HG03280 (cell line): Measurements from ENCODE around the gene CEACAM16.

Experiments used
- ATAC-seq: cut with Tn5 transposase; IDR thresholded peaks from one replicate; pipeline ENCODE4 v1.9.1; 2021; ENCODE audit warnings: mild to moderate bottlenecking, moderate library complexity; ENCODE audit not compliant: unreplicated experiment

The CEACAM16 gene

DNA sequence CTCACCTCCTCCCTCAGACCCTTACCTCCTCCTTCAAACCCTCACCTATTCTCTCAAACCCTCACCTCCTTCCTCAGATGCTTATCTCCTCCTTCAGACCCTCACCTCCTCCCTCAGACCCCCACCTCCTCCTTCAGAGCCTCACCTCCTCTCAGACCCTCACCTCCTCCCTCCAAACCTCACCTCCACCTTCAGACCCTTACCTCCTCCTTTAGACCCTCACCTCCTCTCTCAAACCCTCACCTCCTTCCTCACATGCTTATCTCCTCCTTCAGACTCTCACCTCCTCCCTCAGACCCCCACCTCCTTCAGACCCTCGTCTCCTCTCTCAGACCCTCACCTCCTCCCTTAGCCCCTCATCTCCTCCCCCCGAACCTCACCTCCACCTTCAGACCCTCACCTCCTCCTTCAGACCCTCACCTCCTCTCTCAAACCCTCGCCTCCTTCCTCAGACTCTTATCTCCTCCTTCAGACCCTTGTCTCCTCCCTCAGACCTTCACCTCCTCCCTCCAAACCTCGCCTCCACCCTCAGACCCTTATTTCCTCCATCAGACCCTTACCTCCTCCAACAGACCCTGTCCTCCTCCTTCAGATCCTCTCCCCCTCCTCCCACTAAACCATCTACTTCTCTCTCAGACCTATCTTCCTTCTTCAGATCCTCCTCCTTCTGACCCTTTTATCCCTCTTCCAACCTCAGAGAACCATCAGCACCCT, 47.1 kb downstream of the CEACAM16 start:
- ATAC-seq: no peak

DNA sequence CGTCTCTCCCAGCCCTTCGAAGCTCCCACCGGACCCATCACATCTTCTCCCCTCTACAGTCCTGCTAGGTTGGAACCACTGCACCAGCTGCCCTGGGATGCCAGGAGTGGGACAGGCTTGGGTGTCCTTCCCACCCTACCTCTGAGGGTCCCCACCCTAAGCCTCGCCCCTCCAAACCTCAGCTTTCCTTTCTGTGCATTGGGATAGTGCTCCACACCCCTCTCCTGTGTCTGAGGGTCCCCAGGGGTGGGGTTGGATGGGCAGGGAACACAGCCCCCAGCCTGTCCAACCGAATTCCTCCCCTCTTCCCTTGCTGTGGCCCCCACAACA, 47.6 kb downstream of the CEACAM16 start:
- no peak for ATAC-seq

DNA sequence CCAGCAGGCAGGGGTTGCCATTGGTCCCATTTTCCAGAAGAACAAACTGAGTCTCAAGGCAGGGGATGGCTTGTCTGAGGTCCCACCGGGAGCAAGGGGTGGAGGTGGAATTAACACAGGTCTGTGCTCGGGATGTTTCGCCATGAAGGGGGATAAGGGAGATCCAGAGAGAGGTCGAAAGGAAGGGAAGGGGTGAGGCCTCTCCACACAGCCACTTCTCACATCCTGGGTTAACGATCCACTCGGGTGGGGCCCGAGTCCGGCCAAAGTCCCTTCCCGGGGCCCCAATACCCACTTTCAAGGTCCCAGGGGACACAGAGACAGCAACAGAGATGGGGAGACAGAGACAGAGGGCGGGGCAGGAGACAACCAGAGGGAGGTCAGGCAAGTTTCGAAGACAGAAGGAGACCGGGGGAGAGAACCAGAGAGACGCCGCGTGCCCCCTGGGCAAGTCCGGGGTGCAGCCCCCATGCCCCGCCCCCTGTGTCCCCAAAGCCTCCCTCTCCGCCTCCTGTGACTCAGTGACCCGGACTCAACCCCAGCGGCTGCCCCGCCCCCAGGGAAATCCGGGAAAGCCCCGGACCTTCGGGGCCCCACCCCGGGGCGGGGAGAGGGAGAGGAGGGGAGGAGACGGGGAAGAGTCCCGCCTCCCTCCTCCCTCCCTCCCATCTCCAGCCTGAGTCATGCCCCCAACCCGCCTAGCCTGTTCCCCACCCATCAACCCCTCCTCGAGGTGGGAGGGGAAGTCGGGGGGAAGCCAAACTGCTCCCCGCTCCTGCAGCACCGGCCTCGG, 48.2 kb downstream of the CEACAM16 start:
- ATAC-seq: peak; percentile 44

DNA sequence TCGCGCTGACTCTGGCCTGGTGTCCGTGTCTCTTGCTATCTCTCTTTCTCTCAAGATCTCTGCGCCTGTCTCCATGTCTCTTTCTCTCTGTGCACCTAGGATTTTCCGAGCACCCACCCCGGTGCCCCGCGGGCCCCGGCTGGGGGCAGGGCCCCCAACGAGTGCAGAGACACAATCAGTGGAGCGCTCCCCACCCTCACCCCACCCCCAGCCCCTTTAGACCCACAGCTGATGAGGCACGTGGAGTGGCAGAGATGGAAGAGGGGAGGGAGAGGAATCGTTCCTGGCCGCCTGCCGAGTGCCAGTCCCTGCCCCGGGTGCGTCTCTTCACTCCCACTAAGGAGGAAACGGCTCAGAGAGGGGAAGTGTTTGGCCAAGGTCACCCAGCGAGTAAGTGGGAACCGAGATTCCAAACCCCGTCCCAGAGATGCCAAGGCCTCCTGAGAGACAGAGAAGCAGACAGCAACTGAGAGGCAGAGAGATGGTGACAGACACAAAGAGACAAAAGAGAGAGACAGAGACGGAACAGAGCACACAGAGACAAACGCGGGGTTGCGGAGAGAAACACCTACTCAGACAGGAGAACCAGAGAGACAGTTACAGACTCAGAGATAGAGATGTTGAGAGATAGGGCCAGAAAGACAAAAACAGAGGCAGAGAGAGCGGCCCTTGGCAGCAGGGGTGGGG, 48.9 kb downstream of the CEACAM16 start:
- ATAC-seq: peak; percentile 1

DNA sequence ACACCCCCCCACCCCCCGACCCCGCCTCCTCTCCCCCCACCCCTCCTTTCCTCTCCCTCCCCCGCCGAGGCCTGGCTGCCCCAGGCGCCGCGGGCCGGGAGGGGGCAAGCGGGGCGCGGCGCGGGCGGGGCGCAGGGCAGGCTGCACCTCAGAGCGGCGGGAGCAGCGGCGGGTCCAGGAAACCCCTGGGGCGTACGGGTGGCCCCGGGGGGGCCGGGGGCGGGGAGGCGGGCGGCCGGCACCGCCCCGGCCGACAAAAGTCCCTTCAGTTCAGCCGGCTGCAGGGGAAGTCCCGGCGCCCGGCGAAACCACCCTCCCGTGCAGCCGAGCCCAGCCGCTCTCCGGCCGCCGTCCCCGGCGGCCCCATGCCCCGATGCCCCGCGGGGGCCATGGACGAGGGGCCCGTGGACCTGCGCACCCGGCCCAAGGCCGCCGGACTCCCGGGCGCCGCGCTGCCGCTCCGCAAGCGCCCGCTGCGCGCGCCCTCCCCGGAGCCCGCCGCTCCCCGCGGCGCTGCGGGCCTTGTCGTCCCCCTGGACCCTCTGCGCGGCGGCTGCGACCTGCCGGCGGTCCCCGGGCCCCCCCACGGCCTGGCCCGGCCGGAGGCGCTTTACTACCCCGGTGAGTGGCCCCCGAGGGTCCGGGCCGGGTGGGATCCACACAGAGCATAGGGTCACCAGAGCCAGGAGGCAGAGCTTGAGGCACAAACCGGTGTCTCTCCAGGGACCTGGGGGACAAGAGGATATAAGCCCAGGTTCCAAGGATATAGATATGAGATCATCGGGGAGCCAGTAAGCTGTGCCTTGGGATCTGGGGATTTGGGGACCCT, 49.7 kb downstream of the CEACAM16 start, which contains the start of gene BCL3:
Gene BCL3 (plus strand): TSS at position 283 of the 829 bp plus-strand sequence. CDS start 83 bp downstream, at position 366.
- peak; percentile 33 for ATAC-seq

DNA sequence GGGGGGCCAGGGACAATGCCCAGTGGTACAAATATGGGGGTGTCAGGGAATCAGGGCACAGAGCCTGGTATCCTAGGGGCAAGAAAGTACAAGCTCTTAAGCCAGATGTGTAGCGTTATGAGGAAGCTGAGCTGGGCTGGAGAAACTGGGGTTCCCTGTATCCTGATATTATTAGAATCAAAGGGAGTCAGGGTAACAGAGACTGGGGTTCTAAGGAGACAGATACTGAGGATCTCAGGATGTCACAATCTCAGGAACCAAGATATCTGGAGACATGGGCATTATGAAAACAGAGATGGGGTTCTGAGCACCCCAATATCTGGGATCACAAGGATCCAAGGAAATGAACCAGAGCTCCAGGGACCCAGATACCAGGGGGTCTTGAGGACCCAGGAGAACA, 50.3 kb downstream of the CEACAM16 start:
- no peak for ATAC-seq

DNA sequence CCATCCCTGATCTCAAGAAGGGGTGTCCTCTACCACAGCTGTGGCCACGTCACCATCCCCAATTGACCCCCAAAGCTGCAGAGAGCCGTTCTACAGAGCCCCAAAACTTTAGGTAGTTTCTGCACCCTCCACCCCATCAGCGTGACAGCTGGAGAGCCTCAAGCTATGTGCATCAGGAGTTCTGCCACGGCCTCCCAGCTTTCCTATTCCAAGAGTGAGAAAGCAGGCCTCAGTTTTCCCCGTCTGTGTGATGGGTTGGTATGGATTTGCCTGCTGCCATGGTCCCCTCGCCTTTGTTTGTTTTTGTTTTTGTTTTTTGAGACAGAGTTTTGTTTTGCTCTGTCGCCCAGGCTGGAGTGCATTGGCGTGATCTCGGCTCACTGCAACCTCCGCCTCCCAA, 51.0 kb downstream of the CEACAM16 start:
- ATAC-seq: no peak

DNA sequence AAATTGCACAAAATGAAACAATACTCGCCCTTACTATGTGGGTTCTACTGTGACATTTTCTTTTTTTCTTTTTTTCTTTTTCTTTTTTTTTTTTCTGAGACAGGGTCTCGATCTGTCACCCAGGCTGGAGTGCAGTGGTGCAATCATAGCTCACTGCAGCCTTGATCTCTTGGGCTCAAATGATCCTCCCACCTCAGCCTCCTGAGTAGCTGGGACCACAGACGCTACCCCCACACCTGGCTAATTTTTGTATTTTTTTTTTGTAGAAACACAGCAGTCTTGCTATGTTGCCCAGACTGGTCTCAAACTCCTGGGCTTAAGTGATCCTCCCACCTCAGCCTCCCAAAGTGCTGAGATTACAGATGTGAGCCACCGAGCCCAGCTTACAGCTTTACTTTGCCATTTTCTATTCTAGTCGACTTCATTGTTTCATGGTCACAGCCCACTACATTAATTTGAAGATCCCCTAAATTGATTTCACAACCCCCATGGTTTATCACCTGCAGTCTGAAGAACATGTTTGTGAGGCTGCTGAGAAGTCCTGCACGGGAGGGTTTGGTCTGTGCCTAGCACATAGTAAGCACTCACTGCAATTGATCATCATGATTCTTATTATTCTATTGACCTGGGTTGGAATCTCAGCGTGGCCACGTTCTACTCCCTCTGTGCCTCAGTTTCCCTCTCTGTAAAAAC, 53.3 kb downstream of the CEACAM16 start:
- no peak for ATAC-seq

DNA sequence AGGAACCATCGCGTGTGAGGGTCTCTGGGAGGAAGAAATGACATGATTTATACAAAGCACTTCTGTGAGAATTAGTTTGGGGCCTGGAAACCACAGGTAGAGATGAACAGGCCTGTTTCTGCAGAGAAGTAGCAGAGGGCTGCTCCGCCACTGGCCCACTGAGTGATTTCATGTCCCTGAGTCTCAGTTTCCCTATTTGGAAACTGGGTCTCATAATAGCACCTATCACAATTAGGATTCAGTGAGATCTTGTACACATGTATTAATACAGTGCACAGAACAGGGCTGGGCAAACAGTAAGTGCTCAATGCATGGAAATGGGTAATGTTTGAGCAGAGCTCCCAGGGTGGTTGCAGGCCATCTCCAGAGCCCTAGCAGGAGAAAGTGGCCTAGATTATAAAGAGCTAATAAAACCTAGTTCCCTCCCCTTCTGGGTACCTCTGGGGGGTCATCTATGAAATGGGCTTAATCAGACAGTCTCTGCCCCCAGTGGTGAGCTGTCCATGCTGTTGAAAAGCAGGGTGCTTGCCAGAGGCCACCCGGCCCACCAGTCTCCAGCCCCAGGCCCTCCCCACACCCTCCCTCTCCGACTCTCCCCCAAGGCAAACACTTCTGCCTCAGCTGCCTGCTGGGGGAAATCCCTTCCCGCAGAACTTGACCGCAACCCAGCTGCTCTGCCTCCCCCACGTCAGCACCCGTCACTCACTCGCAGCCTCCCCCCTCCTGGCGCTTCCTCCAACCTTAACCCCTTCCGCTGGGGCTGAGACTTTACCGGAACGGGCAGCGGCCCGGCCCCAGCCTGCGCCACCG, 54.1 kb downstream of the CEACAM16 start:
- ATAC-seq: peak; percentile 69

DNA sequence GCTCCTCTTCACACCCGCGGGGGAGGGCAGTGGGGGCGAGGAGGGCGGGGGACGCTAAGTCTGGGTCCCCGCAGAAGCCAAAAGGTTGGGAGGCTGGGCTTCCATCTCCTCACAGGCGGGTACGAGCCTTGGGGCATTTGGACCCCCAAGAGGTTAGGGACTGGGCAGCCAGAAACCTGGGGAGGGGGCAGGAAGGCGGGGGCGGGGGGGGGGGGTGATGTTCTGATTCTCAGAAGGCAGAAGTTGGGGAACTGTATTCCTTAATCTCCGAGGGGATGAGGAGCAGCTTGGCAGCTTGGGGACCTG, 54.6 kb downstream of the CEACAM16 start:
- ATAC-seq: no peak

DNA sequence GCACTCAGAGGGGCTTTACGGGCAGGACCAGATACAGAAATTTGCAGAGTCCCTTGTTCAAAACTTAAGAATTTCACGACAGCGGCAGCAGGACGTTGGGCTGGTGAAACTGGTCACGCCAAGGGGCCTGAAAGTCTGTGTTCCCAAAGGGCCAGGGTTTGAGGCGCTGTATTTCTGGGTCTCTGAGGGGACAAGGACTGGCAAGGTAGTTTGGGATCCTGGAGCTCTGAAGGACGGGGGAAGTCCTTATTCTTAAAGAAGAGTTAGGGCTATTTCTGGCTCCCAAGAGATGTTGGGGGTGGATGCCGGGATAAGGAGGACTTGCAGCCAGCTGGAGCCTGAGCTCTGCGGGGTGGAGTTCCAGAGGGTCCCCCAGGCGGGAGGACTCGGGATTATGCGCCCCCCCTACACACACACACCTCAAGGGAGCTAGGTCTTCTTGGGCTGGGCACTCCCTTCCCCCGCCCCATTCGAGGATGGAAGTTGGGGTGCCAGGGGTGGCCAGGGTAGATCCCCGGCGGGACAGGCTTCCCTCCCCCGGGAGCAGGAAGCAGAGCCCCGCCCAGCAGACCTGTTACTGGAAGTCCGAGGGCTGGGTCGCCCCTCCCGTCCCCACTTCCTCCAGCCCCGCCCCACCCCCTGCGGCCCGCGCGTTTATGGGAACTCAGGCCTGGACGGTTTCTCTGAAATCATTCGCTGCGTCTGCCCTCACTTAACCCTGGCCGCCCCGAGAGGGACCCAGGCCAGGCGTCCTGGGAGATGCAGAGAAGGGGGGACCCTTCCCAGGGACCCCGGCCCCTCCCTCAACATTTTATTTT, 55.2 kb downstream of the CEACAM16 start:
- ATAC-seq: no peak

DNA sequence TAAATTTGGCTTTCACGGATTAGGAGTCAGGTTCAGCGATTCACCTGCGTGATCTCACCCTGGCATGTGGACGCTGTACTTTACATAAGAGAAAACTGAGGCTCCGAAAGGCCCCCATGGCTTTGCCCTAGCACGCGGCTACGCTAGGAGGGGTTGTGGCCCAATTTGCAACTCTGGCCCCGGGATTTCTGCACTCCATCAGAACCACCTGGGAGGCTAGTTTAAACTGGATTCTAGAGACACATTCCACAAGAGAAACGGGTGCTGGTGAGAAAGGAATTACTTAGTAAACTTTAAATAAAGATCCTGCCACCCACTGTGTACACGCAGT, 55.8 kb downstream of the CEACAM16 start:
- no peak for ATAC-seq

DNA sequence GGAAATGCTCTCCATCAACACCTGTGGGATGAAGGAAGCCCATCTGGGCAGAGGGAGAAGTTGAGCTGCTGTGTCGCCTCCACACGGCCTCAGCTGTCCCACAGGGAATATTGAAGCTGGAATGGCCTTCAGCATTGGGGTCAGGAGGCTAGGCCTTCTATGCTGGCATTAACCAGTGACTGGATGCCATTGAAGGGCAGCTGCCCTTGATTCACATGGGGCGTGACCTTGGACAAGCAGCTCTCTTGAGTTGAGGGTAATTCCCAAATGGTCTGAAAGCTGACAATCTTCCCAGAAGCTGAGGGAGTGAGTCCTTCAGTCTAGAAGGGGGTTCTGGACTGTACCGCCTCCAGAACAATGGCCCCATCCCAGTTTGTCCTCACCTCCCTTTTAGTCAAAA, 56.3 kb downstream of the CEACAM16 start:
- no peak for ATAC-seq

DNA sequence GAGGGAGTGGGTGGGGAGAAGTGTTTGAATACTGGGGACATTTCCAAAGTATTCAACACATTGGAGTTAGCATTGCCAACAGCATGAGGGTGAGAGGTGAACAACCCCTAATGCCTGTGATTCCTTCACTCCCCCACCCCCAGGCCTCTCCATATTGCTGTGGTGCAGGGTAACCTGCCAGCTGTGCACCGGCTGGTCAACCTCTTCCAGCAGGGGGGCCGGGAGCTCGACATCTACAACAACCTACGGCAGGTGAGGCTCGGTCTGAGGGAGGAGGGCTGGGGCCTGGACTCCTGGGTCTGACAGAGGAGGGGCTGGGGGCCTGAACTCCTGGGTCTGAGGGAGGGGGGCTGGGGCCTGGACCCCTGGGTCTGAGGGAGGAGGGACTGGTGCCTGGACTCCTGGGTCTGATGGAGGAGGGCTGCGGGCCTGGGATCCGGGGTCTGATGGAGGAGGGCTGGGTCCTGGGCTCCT, 57.2 kb downstream of the CEACAM16 start:
- no peak for ATAC-seq

DNA sequence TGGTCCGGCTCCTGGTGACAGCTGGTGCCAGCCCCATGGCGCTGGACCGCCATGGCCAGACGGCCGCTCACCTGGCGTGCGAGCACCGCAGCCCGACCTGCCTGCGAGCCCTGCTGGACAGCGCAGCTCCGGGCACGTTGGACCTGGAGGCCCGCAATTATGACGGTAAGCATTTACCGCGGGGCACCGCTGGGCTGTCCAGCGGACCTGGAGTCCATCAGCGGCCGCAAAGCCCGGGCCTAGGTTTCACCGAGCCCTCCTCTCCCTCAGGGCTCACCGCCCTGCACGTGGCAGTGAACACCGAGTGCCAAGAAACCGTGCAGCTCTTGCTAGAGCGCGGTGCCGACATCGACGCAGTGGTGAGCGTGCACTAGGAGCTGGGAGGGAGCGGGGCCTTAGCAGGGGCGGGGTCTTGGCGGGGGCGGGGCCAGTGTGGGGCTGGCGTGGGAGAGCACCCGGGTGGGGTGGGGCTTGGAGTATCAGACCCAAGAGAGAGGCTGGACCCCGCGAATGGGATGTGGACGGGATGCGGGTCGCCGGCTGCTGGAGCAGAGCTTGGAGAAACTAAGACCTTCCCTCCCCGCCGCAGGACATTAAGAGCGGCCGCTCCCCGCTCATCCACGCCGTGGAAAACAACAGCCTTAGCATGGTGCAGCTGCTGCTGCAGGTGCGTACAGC, 58.2 kb downstream of the CEACAM16 start:
- no peak for ATAC-seq

DNA sequence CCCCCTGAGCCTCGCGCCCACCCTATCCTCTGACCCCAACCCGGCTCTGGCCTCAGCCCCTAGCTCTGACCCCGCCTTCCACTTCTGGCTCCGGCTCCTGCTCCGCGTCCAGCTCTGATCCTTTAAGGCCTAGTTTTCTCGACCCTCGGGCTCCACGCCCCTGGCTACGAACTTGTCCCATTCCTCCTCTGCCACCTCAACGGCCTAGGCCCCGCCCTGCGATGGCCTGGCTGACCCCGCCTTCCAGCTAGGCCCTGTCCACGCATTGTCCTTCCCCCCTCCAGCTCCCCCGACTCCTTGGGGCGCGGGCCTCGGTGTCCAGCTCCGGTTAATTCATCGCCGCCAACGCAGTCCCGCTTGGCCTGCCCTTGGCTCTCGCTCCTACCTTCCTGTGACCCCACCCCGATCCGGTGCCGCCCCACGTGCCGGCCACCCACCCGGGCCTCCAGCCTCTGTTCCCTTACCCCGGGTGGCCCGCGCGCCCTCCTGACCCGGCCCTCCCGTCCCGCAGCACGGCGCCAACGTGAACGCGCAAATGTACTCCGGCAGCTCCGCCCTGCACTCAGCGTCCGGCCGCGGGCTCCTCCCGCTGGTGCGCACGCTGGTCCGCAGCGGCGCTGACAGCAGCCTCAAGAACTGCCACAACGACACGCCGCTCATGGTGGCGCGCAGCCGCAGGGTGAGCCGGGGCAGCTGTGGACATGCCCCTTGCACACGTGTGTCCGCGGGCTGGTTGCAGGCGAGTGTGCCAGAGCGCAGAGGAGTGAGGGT, 59.0 kb downstream of the CEACAM16 start:
- no peak for ATAC-seq

DNA sequence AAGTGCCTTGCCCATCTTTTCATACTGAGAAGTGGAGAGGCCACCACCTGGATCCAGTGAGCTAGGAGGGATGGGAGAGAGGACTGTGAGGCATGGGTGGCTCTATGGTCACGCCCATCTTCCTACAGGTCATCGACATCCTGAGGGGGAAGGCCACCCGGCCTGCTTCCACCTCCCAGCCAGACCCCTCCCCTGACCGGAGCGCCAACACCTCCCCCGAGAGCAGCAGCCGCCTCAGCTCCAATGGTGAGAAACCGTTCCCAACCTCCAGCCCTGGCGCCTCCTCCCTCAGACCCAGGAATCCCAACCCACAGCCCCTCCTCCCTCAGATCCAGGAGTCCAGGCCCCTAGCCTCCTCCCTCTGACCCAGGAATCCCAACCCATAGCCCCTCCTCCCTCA, 59.6 kb downstream of the CEACAM16 start:
- no peak for ATAC-seq
